K562 (cell line): ENCODE data around the gene FAM228A. TPM values are rescaled to one million over a fixed set of nuclear protein-coding genes. Genes with fewer than 3 reads are reported as not detected.

Experiments used
- ATAC-seq: fragments of 200-7000 bp; cut with Tn5 transposase; 3 replicates; pipeline ENCODE4 v1.9.1; 2020; ENCODE audit warnings: moderate library complexity
- BruUV-seq: library from RNA; stranded (reverse); fragments of 400-500 nt; replicated peaks from 2 replicates; lab custom pipeline; 2021; lab: Mats Ljungman, UMichigan
- CTCF ChIA-PET: fragments of 300-600 bp; formaldehyde crosslinking; extraction: SDS; loops from one replicate; lab custom pipeline; 2021; ENCODE audit warnings: low intra/inter-chr PET ratio; lab: Yijun Ruan, JAX
- POLR2A ChIA-PET: fragments of 300-600, 350-650 bp; sonication (Branson Sonifier 250); formaldehyde crosslinking; extraction: SDS; loops from one replicate; lab custom pipeline; 2021; ENCODE audit warnings: antibody characterized with exemption, inconsistent platforms; lab: Yijun Ruan, JAX
- DNase-seq, 4 experiments: peaks; one replicate each; pipeline versions ENCODE4 v3.0.0 to v3.0.0-alpha.2; 2011 to 2018; ENCODE audit warnings: low spot score in 3 of 4, mixed read lengths in 3 of 4; ENCODE audit errors: extremely low read depth in 1 of 4
- FAIRE-seq: peaks from 2 replicates; lab custom pipeline; 2011; peaks lifted over from hg19 to GRCh38; lab: Jason Lieb, UNC
- H2AFZ ChIP-seq: 2 replicates; pipeline ENCODE4 v1.6.0; 2011; ENCODE audit warnings: low read depth, low read length, control low read depth, inconsistent platforms
- H3K27ac ChIP-seq: fragments of 200-600 bp; 3 replicates; pipeline ENCODE4 v1.8.0; 2011; ENCODE audit warnings: low read depth, mild to moderate bottlenecking, control low read depth, inconsistent platforms, low read length, moderate library complexity, mixed read lengths; ENCODE audit errors: extremely low read depth
- H3K27me3 ChIP-seq, 2 experiments: fragments of 300-600 bp in 1 of 2; 2 replicates in 1 of 2; 3 replicates in 1 of 2; pipeline versions ENCODE4 v1.6.0 to v1.8.0; 2011; ENCODE audit warnings: inconsistent platforms in 2 of 2, low read length in 2 of 2, mild to moderate bottlenecking in 1 of 2, mixed read lengths in 1 of 2, moderate library complexity in 1 of 2; ENCODE audit not compliant: control insufficient read depth in 2 of 2, insufficient read depth in 2 of 2
- H3K36me3 ChIP-seq: fragments of 300-600 bp; 3 replicates; pipeline ENCODE4 v1.8.0; 2011; ENCODE audit warnings: mild to moderate bottlenecking, low read length, inconsistent platforms; ENCODE audit not compliant: control insufficient read depth, insufficient read depth
- H3K4me1 ChIP-seq, 2 experiments: fragments of 200-600 bp in 1 of 2; replicated peaks in 1 of 2; 2 replicates in 1 of 2; 3 replicates in 1 of 2; pipeline versions ENCODE4 v1.5.1 to v1.8.0; 2011; ENCODE audit warnings: inconsistent platforms in 2 of 2, low read length in 2 of 2, mild to moderate bottlenecking in 1 of 2, mixed read lengths in 1 of 2, moderate library complexity in 1 of 2; ENCODE audit not compliant: control insufficient read depth in 2 of 2, insufficient read depth in 2 of 2
- H3K4me2 ChIP-seq: 2 replicates; pipeline ENCODE4 v1.6.1; 2011; ENCODE audit warnings: low read length, control low read depth, inconsistent platforms, mixed read lengths; ENCODE audit not compliant: insufficient read depth
- H3K4me3 ChIP-seq: fragments of 200-600 bp; sonication (generic), shearing (Covaris generic); 2 replicates; pipeline ENCODE4 v1.5.1; 2016; ENCODE audit warnings: control low read depth, inconsistent platforms
- H3K79me2 ChIP-seq: fragments of 200-600 bp; 3 replicates; pipeline ENCODE4 v1.8.0; 2011; ENCODE audit warnings: low read length, inconsistent platforms; ENCODE audit not compliant: control insufficient read depth, insufficient read depth
- H3K9ac ChIP-seq, 2 experiments: 2 replicates each; pipeline versions ENCODE4 v1.6.0 to v1.6.1; 2011; ENCODE audit warnings: low read depth in 2 of 2, low read length in 2 of 2, control low read depth in 1 of 2, inconsistent platforms in 1 of 2, mild to moderate bottlenecking in 1 of 2, mixed read lengths in 1 of 2; ENCODE audit not compliant: insufficient read depth in 1 of 2
- H3K9me1 ChIP-seq: one replicate; pipeline ENCODE4 v1.6.0; 2011; ENCODE audit warnings: inconsistent platforms, mild to moderate bottlenecking, low read length, moderate library complexity; ENCODE audit not compliant: control insufficient read depth, insufficient read depth
- H3K9me3 ChIP-seq: replicated peaks from 2 replicates; pipeline ENCODE4 v1.5.1; 2011; ENCODE audit warnings: low read depth, low read length, inconsistent platforms; ENCODE audit not compliant: control insufficient read depth, insufficient read depth
- H4K20me1 ChIP-seq: replicated peaks from 2 replicates; pipeline ENCODE4 v1.6.1; 2011; ENCODE audit warnings: low read length, inconsistent platforms, mixed read lengths; ENCODE audit not compliant: control insufficient read depth, insufficient read depth
- FOXK2 ChIP-seq, 2 experiments: fragments of 450-650 bp; IDR thresholded peaks in 1 of 2; conservative IDR thresholded peaks in 1 of 2; 2 replicates each; pipeline ENCODE4 v1.6.1; 2016; ENCODE audit warnings: low read depth in 2 of 2, mild to moderate bottlenecking in 1 of 2
- HOXB6 ChIP-seq: fragments of 250-450 bp; sonication (Bioruptor Pico); IDR thresholded peaks from 2 replicates; pipeline ENCODE4 v1.5.1; 2022; ENCODE audit warnings: mild to moderate bottlenecking, borderline replicate concordance
- MEF2A ChIP-seq: IDR thresholded peaks from 2 replicates; pipeline ENCODE4 v1.6.1; 2011; ENCODE audit warnings: low read depth, mild to moderate bottlenecking, low read length, moderate library complexity; ENCODE audit not compliant: control insufficient read depth
- RHOXF2B ChIP-seq: fragments of 250-450 bp; sonication (Bioruptor Pico); conservative IDR thresholded peaks from 2 replicates; pipeline ENCODE4 v1.5.1; 2021
- SMARCB1 ChIP-seq: IDR thresholded peaks from 2 replicates; pipeline ENCODE4 v1.6.1; 2011; ENCODE audit warnings: improper control_type of control experiment, low read depth; ENCODE audit not compliant: insufficient read length
- SMARCE1 ChIP-seq: fragments of 450-650 bp; IDR thresholded peaks from 2 replicates; pipeline ENCODE4 v1.7.1; 2016; ENCODE audit warnings: mild to moderate bottlenecking
- STAT5B ChIP-seq: fragments of 250-450 bp; sonication (Bioruptor Pico); IDR thresholded peaks from 2 replicates; pipeline ENCODE4 v1.8.0; 2021; ENCODE audit warnings: mild to moderate bottlenecking, inconsistent platforms
- WGBS: fragments of 100-300 bp; shearing (Covaris generic); methylation state at CpG from one replicate; pipeline ENCODE4 v1.1.6; 2016; ENCODE audit warnings: low coverage, mixed read lengths; ENCODE audit not compliant: insufficient coverage; ENCODE audit errors: missing lambda C conversion rate; 5-methylcytosine and 5-hydroxymethylcytosine counted together
- in situ Hi-C: fragments of 300-500 bp; cut with MboI; formaldehyde crosslinking; loops from 4 replicates; pipeline ENCODE4 v1.15.0; 2018; ENCODE audit warnings: inconsistent platforms, mixed read lengths
- intact Hi-C: fragments of 100-400 bp; cut with micrococcal nuclease; formaldehyde crosslinking; loops from 2 replicates; pipeline ENCODE4 v1.14.2; 2022
- polyA plus RNA-seq, 8 experiments: library from polyadenylated mRNA; depleted of rRNA in 4 of 8; stranded (reverse) in 5 of 8; unstranded in 3 of 8; fragments of >200 nt; fragmentation: Nextera tagmentation in 2 of 8; fragmentation: Illumina TruSeq in 1 of 8; extraction: Ambion mirVana in 2 of 8; extraction: Trizol in 1 of 8; gene quantifications; 2 replicates each; pipeline versions ENCODE4 v1.2.1 to v1.2.3, GENCODE V29; 2011 to 2014; ENCODE audit warnings: inconsistent platforms in 1 of 8, missing spikeins in 1 of 8
- total RNA-seq, 7 experiments: library from RNA; depleted of rRNA in 6 of 7; stranded (reverse); fragments of >200 nt in 6 of 7; fragmentation: Illumina TruSeq in 2 of 7; extraction: Trizol in 2 of 7; gene quantifications; 2 replicates each; pipeline versions ENCODE4 v1.2.1 to v1.2.3, GENCODE V29; 2011 to 2021; ENCODE audit warnings: low replicate concordance in 1 of 7
- TF ChIP-seq, protein P1 (sequence below): sonication (generic); formaldehyde crosslinking; IDR thresholded peaks from 2 replicates; pipeline ENCODE4 v1.8.1; 2023; ENCODE audit warnings: mild to moderate bottlenecking, missing genetic modification reagents

The FAM228A gene
- total and polyA plus RNA-seq, 9 of the 15 experiments (the other 6 are each of a cell fraction or from before 2014, with no cell fraction given), result not detected

DNA sequence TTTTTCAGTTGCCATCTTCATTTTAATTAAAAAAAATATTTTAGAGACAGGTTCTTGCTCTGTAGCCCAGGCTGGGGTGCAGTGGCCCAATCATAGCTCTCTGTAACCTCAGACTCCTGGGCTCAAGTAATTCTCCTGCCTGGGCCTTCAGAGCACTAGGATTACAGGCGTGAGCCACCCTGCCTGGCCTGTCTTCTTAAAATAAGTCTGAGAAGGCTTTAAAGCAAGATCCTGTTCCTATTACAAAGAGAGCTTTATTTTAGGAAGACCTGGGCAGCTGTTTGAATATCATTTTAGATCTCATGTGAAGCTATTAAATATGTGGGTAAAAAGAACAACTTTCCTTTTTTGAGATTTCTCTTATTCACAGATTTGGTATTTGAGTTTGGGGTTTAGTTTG lies 1.5 kb downstream of the FAM228A start:
- in situ Hi-C loops, result no loop called here
- POLR2A ChIA-PET, result no interaction called here
- Histone ChIP-seq H4K20me1 (no peaks in the 10 kb centered on the region), H3K4me2 (no peak overlapping the region)
- no peak for ATAC-seq
- TF ChIP-seq, protein P1, sequence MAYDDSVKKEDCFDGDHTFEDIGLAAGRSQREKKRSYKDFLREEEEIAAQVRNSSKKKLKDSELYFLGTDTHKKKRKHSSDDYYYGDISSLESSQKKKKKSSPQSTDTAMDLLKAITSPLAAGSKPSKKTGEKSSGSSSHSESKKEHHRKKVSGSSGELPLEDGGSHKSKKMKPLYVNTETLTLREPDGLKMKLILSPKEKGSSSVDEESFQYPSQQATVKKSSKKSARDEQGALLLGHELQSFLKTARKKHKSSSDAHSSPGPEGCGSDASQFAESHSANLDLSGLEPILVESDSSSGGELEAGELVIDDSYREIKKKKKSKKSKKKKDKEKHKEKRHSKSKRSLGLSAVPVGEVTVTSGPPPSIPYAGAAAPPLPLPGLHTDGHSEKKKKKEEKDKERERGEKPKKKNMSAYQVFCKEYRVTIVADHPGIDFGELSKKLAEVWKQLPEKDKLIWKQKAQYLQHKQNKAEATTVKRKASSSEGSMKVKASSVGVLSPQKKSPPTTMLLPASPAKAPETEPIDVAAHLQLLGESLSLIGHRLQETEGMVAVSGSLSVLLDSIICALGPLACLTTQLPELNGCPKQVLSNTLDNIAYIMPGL (CRISPR knock-in tag), result no peak
- no peak for TF ChIP-seq STAT5B (CRISPR knock-in tag)
- TF ChIP-seq SMARCB1, result no peak
- no peak for TF ChIP-seq MEF2A
- no peak for TF ChIP-seq SMARCE1
- no peak for TF ChIP-seq RHOXF2B (CRISPR knock-in tag)
- no peak for TF ChIP-seq HOXB6 (CRISPR knock-in tag)
- no peak for TF ChIP-seq FOXK2 (conservative IDR thresholded peaks at IDR 0.05 in 1 of 2, IDR thresholded peaks at IDR 0.05 in 1 of 2; ENCODE audit: low read depth in 2 of 2)
- TF ChIP-seq, all 486 proteins: peak for 0
- CTCF ChIA-PET, result no interaction called here
- Histone ChIP-seq H3K9me3 (no peaks in the 10 kb centered on the region), H3K27me3 (peaks cover 4 to 10% of the 10 kb centered on the region in 2 experiments; a peak in 4 of 5 replicates), H3K9ac (no peak overlapping the region), H2AFZ (no peak overlapping the region), H3K4me3 (no peak overlapping the region), H3K36me3 (no peaks in the 10 kb centered on the region), H3K9me1 (no peaks in the 10 kb centered on the region), H3K27ac (no peak overlapping the region), H3K4me1 (peaks cover 0 to 7% of the 10 kb centered on the region in 2 experiments; a peak in 1 of 5 replicates), H3K79me2 (no peaks in the 10 kb centered on the region)
- WGBS, result 33% methylated on average over 1 of the region's 1 CpG
- intact Hi-C loops, result no loop called here
- no TSS peak for BruUV-seq
- no peak for DNase-seq
- no peak for FAIRE-seq
